Measurements from ENCODE around the gene KIF13A.
A peak's percentile ranks its signal among the peaks of the same experiment; 100 is the strongest.

KIF13A gene

GRCh38 chr6:17725083-17725482 is 262.4 kb downstream of the KIF13A start:
- no peak overlapping the region for H3K4me3 Mint-ChIP-seq
- no peaks in the 10 kb centered on the region for H3K4me1 Mint-ChIP-seq
- no peaks in the 10 kb centered on the region for H3K27me3 Mint-ChIP-seq
- H3K36me3 Mint-ChIP-seq: no peaks in the 10 kb centered on the region
- no peak for ATAC-seq
- no peak overlapping the region for H3K27ac Mint-ChIP-seq
- no peaks in the 10 kb centered on the region for H3K9me3 Mint-ChIP-seq

- ATAC-seq: no peak
- no peaks in the 10 kb centered on the region for H3K9me3 Mint-ChIP-seq
- no peak overlapping the region for H3K4me3 Mint-ChIP-seq
- H3K27ac Mint-ChIP-seq: no peak overlapping the region
- no peaks in the 10 kb centered on the region for H3K27me3 Mint-ChIP-seq
- no peaks in the 10 kb centered on the region for H3K36me3 Mint-ChIP-seq
- no peaks in the 10 kb centered on the region for H3K4me1 Mint-ChIP-seq
Measured at GRCh38 chr6:17724341-17724740, 263.1 kb downstream of the KIF13A start.

GRCh38 chr6:17721671-17722070 is 265.8 kb downstream of the KIF13A start:
- H3K9me3 Mint-ChIP-seq: no peaks in the 10 kb centered on the region
- no peak overlapping the region for H3K27ac Mint-ChIP-seq
- H3K27me3 Mint-ChIP-seq: no peaks in the 10 kb centered on the region
- no peaks in the 10 kb centered on the region for H3K4me1 Mint-ChIP-seq
- ATAC-seq: no peak
- H3K36me3 Mint-ChIP-seq: no peaks in the 10 kb centered on the region
- H3K4me3 Mint-ChIP-seq: no peak overlapping the region

GRCh38 chr6:17719323-17720041 is 268.0 kb downstream of the KIF13A start:
- H3K36me3 Mint-ChIP-seq: no peaks in the 10 kb centered on the region
- H3K9me3 Mint-ChIP-seq: no peaks in the 10 kb centered on the region
- H3K27me3 Mint-ChIP-seq: no peaks in the 10 kb centered on the region
- H3K4me1 Mint-ChIP-seq: peaks cover 7% of the 10 kb centered on the region
- H3K4me3 Mint-ChIP-seq: no peak overlapping the region
- ATAC-seq: no peak
- no peak overlapping the region for H3K27ac Mint-ChIP-seq

- no peaks in the 10 kb centered on the region for H3K36me3 Mint-ChIP-seq
- no peak for ATAC-seq
- H3K27ac Mint-ChIP-seq: no peak overlapping the region
- no peaks in the 10 kb centered on the region for H3K27me3 Mint-ChIP-seq
- H3K9me3 Mint-ChIP-seq: no peaks in the 10 kb centered on the region
- H3K4me1 Mint-ChIP-seq: peaks cover 7% of the 10 kb centered on the region
- no peak overlapping the region for H3K4me3 Mint-ChIP-seq
Measured at GRCh38 chr6:17716221-17716620, 271.2 kb downstream of the KIF13A start.

GRCh38 chr6:17714879-17715851 is 272.3 kb downstream of the KIF13A start:
- H3K4me1 Mint-ChIP-seq: peaks cover 7% of the 10 kb centered on the region
- H3K36me3 Mint-ChIP-seq: no peaks in the 10 kb centered on the region
- ATAC-seq: no peak
- H3K4me3 Mint-ChIP-seq: no peak overlapping the region
- no peaks in the 10 kb centered on the region for H3K27me3 Mint-ChIP-seq
- peak overlapping the region; percentile 34 for H3K27ac Mint-ChIP-seq
- H3K9me3 Mint-ChIP-seq: no peaks in the 10 kb centered on the region

- H3K4me3 Mint-ChIP-seq: no peak overlapping the region
- peaks cover 6% of the 10 kb centered on the region for H3K36me3 Mint-ChIP-seq
- H3K27ac Mint-ChIP-seq: no peak overlapping the region
Measured at GRCh38 chr6:17714177-17714576, 273.3 kb downstream of the KIF13A start.

GRCh38 chr6:17712576-17712975 is 274.9 kb downstream of the KIF13A start:
- H3K9me3 Mint-ChIP-seq: no peaks in the 10 kb centered on the region
- no peak overlapping the region for H3K27ac Mint-ChIP-seq
- H3K4me3 Mint-ChIP-seq: no peak overlapping the region
- peaks cover 14% of the 10 kb centered on the region for H3K36me3 Mint-ChIP-seq
- H3K27me3 Mint-ChIP-seq: no peaks in the 10 kb centered on the region
- ATAC-seq: no peak
- peaks cover 7% of the 10 kb centered on the region for H3K4me1 Mint-ChIP-seq

More at GRCh38 chr6:17714177-17714576, 273.3 kb downstream of the KIF13A start:
- no peak for ATAC-seq
- Mint-ChIP-seq H3K27me3 (no peaks in the 10 kb centered on the region), H3K9me3 (no peaks in the 10 kb centered on the region), H3K4me1 (peaks cover 7% of the 10 kb centered on the region)

- ATAC-seq: no peak
Measured at GRCh38 chr6:17710331-17710730, 277.1 kb downstream of the KIF13A start.

GRCh38 chr6:17709476-17709875 is 278.0 kb downstream of the KIF13A start:
- H3K4me3 Mint-ChIP-seq: no peak overlapping the region
- H3K27ac Mint-ChIP-seq: no peak overlapping the region

More at GRCh38 chr6:17710331-17710730, 277.1 kb downstream of the KIF13A start:
- no peaks in the 10 kb centered on the region for H3K9me3 Mint-ChIP-seq
- peaks cover 14% of the 10 kb centered on the region for H3K36me3 Mint-ChIP-seq
- no peak overlapping the region for H3K27ac Mint-ChIP-seq
- H3K4me1 Mint-ChIP-seq: peaks cover 20% of the 10 kb centered on the region
- no peaks in the 10 kb centered on the region for H3K27me3 Mint-ChIP-seq
- no peak overlapping the region for H3K4me3 Mint-ChIP-seq

More at GRCh38 chr6:17709476-17709875, 278.0 kb downstream of the KIF13A start:
- H3K9me3 Mint-ChIP-seq: no peaks in the 10 kb centered on the region
- H3K27me3 Mint-ChIP-seq: no peaks in the 10 kb centered on the region
- peaks cover 16% of the 10 kb centered on the region for H3K4me1 Mint-ChIP-seq
- no peak for ATAC-seq
- peaks cover 14% of the 10 kb centered on the region for H3K36me3 Mint-ChIP-seq
